HG03108 (cell line): Measurements from ENCODE around the gene PHEX.
"Not testable (repeated sequence)": the region's sequence is repeated elsewhere in the genome, so short reads cannot be mapped to it uniquely, and the experiment has no call there.

ENCODE experiments used
- ATAC-seq: cut with Tn5 transposase; IDR thresholded peaks from one replicate; pipeline ENCODE4 v1.9.1; 2021; ENCODE audit warnings: moderate library complexity; ENCODE audit not compliant: unreplicated experiment

PHEX gene

DNA sequence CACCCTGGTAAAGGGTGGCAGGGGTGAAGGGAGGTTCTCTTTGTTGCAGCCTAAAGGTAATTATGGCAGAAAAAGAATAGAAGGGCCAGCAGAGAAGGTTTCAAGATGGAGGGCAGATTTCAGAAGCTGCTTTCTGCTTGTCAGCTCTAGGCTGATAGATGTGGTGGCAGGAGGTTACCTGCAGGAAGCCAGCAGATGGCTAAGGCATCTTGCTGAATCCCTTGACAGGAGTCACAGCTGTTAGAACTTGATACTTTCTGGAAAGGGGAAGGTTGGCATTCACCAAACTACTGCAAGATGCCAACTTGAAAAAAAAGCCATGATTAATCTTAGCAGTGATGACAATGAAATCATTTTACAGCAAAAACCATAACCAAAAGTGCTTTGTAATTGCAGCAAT is 171.1 kb downstream of the PHEX start:
- ATAC-seq = no peak

DNA sequence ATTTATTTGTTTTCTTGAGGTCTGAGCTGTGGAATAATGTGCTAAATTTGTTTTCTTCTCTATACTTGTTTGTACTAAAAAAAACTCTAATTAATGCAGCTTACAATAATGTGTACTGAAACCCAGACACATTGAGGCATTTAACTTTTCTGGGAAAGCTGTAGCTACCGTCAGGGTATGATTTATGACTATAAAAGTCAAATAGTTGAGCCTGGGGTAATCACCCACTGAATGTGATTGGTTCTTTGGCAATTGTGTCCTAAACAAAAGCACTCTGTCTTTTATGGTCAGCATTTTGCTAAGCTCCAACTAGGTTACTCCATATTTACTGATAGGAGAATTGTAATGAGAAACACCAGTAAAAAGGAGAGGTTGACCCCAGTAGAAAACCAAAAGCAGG is 174.7 kb downstream of the PHEX start:
- ATAC-seq = no peak

DNA sequence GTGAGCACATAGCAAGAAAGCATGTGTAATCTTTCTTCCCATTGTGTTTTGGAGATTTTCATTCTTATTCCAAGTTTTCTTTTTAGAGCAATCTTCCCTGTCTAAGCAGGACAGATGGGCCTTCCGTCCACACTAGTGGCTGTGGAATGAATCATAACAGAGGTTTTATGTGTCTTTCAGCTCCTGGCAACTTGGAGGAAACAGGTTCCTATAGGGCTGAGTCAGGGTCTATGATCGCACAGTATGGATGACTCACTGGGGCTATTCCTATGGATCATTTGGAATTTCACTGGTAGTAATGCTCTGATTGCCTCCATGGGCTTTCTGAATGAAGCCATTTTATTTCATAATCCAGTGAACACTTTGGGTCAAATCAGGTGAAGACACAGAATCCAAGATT is 188.8 kb downstream of the PHEX start:
- ATAC-seq = no peak

DNA sequence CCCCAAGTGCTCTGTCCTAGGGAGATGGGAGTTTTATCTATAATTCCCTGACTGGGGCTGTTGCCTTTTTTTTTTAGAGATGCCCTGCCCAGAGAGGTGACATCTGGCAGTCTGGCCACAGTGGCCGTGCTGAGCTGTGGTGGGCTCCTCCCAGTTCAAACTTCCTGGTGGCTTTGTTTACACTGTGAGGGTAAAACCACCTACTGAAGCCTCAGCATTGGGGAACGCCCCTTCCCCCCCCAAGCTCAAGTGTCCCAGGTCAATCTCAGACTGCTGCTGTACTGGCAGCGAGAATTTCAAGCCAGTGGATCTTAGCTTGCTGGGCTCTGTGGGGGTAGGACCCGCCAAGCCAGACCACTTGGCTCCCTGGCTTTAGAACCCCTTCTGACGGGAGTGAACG is 202.3 kb downstream of the PHEX start:
- ATAC-seq = no peak

DNA sequence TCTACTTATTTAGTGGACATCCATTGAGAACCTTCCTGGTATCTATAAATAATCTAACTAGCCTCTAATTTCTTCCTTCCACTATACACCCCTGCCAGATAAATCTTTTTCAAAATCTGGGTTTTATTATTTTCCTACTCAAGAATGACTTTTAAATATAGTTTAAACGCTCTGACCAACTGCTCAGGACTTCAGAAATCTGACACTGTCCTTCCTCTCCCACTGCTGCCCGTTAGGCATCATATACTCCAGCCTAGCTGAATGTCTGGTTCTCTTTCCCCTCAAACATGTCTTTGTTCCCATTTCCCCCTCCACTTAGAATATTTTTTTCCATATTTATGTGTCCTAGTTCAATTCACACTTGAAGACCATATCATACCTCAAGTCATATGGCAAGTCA is 205.4 kb downstream of the PHEX start:
- no peak for ATAC-seq

DNA sequence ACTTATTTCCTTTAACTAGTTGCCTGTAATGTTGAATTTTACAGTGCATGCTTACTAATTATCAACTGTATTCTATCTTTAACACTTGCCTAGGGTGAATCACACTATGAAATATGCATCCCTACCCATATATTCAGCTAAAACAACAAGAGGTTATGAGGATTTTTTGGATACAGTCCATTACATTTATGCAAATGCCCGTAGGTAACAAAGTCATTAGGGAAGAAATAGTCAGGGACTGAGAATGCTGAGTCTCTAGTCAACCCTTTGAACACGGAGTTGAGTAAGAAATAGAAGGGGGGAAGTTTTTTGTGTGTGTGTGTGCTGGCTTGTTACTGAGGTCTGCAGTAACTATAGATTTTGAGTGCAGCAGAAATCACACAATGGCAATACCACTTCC is 214.5 kb downstream of the PHEX start:
- ATAC-seq = no peak

DNA sequence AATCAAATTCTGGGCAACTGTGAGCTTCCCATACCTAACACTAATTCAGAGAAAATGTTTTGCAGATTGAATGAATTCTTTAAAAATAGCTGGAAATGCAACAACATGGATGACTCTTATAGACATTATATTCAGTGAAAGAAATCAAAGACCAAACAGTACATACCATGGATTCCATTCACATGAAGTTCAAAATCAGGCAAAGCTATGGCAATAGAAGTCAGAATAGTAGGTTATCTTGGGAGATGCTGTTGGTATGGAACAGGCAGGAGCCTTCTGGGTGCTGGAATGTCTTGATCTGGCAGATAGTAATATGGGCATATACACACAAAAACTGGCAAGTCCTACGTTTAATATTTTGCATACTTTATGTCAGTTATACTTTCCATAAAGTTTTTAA is 215.0 kb downstream of the PHEX start:
- ATAC-seq = no peak

DNA sequence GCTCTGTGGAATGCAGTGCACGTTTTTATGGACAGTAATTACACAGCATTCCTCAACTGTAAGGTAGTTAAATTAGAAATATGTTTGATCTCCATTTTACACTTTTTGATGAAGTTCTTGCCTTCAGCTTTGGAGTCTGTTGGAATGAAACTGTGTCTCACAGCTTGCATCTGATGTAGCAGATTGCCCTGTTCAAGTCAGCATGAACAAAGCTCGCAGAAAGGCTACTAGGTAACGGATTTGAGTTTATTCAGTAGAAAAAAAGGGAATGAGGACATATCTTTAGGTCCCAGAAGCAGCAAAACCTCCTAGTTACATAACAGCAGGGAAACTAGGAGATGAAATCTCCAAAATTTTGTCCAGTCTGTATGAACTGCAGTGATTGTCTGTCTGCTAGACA is 216.3 kb downstream of the PHEX start:
- no peak for ATAC-seq

DNA sequence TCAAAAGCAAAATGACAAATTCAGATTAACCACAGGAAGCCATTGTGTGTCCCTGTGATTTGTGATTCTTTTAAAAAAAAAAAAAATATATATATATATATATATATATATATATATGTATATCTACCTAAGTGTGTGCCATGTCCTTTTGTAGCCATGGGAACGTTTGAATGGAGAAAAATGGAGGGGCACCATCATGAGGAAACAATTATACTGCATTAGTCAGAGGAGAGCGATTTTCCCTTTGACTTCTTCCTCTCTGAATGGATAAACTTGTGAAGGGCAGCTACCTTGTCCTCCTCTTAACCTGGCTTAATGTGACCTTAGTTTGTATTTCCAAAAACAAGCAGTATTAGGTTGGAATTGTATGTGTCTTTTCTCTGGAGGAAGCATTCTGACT is 217.2 kb downstream of the PHEX start:
- no peak for ATAC-seq

DNA sequence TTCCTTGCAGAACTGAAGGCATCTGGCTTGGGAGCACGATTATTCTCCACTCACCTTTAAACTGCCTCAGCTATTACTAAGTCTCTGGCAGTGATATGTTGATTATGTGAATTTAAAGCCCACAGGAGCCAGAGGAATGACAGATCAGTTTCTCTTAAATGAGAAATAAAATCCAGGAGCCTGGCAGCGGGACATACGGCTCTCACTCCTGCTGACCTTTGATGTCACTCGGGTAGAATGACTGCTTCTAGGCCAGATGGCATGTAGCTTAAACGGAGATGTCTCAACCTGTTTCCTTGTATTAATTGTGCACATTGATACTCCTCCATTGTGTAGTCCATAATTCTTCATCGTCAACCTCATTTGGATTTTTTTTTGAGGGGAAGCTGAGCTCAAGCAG is 236.6 kb downstream of the PHEX start:
- ATAC-seq = no peak

DNA sequence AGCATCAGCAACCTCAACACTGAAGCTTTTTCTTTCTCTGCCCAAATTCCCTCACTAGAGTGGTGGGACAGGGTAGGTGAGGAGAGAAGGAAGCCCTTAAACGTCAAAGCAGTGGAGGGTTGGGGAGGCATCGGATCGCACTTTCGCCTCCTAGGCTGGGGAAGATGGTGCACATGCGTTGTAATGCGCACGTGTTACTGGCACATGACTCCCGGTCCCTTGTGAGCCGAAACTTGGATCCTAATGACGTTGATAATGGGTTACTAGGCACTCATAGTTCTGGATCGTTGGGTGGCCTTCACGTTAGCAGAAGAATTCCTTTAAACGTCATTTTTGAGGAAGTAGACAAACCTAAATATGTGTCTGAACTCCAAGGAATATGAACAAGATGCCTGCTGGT is 240.5 kb downstream of the PHEX start, which contains the start of gene CBLL2:
TSS of gene CBLL2 (plus strand) at position 301 of the 400 bp plus-strand sequence. CDS start at position 380, 79 bp downstream.
- no peak for ATAC-seq

DNA sequence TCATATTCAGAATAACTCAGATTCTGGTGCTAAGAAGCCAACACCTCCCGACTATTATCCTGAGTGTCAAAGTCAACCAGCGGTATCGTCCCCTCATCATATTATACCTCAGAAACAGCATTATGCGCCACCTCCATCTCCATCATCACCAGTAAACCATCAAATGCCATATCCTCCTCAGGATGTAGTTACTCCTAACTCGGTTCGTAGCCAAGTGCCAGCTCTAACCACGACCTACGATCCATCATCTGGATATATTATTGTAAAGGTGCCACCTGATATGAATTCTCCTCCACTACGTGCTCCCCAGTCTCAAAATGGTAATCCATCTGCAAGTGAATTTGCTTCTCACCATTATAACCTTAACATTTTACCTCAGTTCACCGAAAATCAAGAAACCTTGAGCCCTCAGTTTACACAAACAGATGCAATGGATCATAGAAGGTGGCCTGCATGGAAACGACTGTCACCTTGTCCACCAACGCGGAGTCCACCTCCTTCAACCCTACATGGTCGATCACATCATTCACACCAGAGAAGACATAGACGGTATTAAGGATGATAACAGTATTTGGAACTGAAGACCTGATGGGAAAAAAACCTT is 241.7 kb downstream of the PHEX start:
- no peak for ATAC-seq

DNA sequence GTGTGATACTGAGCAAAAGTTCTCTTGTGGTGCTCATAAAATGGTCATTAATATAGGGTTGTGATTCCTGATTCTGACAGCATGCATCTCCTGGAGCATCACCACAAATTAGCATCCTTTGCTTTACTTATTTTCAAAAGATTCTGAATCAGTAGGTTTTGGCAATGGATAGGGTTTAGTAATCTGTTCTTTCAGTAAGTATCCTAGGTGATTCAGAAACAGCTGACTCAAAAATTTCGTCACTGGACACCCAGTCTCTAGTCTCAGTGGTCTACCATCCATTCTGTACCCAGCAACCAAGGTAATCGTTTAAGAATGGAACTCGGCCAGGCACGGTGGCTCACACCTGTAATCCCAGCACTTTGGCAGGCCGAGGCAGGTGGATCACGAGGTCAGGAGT is 244.7 kb downstream of the PHEX start:
- ATAC-seq = no peak

DNA sequence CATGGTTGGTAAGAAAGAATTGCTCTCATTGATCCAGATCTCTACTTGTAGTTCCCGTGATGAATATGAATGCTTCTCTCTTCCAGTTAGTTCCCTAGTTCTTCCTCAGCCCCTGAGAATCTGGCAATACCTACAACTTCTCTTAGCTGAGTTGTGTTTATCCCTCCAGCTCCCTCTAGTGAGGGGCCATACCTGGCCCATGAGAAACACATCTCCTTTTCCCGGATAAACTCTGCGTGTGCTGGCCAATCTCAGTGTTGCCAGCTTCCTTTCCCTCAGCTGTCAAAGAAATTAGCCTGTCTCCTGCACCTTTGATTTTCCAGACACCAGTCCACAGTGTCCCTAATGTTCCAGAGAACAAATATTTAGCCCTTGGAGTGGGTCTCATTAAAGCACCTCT is 246.2 kb downstream of the PHEX start:
- ATAC-seq = no peak

DNA sequence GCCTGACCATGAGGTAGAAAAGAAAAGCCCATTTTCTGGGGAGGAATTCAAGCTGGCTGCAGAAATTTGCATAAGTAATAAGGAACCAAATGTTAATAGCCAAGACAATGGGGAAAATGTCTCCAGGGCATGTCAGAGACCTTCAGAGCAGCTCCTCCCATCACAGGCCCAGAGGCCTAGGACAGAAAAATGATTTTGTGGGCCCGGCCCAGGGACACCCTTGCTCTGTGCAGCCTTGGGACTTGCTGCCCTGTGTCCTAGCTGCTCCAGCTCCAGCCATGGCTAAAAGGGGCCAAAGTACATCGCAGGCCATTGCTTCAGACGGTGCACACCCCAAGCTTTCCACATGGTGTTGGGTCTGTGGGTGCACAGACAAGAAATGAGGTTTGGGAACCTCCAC is 257.1 kb downstream of the PHEX start:
- ATAC-seq = not testable (repeated sequence)

DNA sequence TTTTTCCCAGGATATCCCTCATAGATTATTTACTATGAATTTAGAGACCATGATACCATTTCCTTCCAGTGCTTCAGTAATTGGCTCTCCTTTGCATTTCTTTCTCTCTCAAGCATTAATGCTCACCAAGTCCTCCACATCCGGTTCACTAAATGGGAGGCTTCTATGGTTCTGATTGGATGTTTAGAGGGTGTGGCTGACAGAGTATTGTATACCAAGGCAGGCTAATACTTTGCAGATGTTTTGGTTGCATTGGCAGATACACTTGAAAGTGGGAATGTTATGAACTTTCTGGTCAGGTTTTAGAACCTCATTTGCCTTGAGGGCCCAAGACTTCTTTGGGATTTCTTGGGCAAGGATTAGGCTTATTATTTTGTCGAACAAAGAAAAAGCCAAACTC is 264.7 kb downstream of the PHEX start:
- ATAC-seq = no peak

DNA sequence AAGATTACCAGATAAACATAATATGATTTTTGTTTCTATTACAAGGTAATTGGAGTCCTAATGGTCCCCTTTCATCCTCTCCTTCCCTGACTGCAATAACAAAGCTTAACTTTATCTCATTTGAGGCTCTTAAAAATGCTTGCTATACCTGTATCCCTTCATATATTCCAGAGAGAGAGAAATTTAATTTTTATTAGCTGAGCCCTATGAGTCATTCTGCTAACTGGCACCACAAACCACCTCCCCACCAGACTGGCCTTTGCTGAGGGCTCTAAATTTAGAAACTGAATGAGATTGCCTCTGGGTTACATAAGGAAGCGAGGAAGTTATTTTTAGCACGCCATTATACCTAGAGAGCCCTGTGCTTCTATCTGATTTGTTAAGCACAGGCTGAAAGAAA is 268.0 kb downstream of the PHEX start:
- peak; percentile 58 for ATAC-seq
